Activated naive CD4-positive, alpha-beta T cell (primary cell): Measurements from ENCODE around the gene ARHGEF26.

Source experiments
- DNase-seq, 4 experiments: peaks; one replicate each; lab custom pipeline; 2025; lab: John Stamatoyannopoulos, UW

The ARHGEF26 gene

DNA sequence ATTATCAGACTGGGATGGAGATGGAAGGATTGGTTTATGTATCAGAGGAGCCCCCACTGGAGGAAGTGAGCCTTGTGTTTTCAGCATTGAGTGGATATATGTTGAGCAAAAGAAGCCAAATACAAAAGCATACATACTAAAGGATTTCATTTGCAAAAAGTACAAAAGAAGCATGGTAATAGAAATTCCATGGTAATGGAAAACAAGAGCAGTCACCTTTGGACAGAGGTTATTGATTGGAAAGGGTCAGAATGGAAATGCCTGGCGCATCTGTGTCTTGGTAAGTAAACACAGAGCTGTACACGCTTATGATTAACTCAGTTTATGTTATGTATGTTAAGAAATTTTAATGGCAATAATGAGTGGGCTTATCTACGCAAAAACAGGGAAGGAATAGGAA, 130.4 kb downstream of the ARHGEF26 start:
- no peak for DNase-seq

GRCh38 chr3:154252759-154253638, 131.8 kb downstream of the ARHGEF26 start:
- peak in 3 of 4 experiments; percentile 18 to 51 (median 27) for DNase-seq

DNA sequence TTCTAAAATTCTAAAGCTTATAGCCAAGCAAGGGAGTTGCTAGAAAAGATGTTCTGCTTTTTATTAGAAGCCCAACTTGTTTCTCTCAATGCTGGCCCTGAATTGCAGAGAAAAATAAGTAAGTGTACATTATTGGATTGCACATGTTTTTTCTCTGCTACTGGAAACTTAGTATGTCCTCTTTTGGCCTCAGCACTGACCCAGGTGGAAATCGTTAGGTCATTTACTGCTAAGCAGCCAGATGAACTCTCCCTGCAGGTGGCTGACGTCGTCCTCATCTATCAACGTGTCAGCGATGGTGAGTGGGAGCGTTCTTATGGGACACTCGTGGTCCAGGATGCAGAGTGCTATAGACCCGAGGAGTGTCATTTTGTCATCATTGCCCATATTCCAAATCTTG, 133.3 kb downstream of the ARHGEF26 start:
- no peak for DNase-seq

DNA sequence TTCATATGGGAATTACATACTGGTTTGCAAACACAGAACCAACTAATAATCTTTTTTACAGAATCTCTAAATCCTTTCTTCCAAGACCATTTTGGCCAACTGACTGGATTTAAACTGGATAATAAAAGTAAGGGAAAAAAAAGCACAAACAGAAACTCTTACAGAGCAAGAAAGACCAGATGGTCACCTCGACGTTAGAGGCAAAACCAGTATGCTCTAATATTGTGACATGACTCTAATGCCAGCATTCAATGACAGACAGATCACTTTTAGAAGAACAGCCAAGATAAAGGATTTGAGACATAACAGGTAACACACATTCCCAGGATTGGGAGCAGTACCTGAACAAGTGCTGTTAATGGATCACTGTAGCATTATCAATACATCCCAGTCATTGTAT, 152.2 kb downstream of the ARHGEF26 start:
- no peak for DNase-seq

GRCh38 chr3:154274348-154274747, 153.2 kb downstream of the ARHGEF26 start:
- no peak for DNase-seq

- DNase-seq: no peak
Measured at GRCh38 chr3:154275292-154275691, 154.1 kb downstream of the ARHGEF26 start.

GRCh38 chr3:154275965-154276364, 154.8 kb downstream of the ARHGEF26 start:
- no peak for DNase-seq

DNA sequence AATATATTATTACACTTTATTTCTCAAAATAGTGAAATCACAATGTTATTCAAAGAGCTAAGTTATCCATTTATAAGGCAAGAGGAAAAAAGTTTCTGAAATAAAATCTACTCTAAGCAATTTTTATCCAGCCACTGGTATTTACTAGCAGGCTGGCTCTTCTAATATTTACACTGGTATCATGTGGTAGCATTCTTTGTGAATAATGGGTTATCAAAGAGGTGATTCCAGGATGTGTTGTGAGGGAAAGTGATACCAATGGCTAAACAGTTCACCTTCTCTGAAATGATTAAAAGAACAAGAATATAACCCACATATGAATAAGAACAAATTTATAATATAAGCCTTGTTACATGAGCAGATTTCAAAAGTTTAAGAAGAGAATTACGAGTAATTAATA, 159.0 kb downstream of the ARHGEF26 start:
- DNase-seq: no peak

GRCh38 chr3:154285221-154285620, 164.0 kb downstream of the ARHGEF26 start:
- DNase-seq: no peak

- DNase-seq: no peak
Measured at GRCh38 chr3:154290187-154290586, 169.0 kb downstream of the ARHGEF26 start.

DNA sequence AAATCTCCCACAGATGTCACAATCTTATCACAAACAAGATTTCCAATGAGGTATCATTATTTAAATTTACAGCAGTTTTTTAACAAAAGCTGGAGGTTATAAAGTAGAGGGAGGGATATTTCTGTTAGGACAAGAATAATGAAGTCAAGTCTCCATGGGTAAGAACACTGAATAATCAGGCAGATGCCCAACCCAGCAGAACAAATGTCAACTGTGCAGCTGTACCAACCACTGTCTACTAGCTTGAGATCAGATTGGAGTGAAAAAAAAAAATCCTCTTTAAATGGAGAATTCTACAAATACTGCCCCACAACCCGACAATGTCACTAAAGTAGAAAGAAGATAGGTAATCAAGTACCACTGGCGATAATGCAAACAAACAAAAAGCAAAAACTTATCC, 172.8 kb downstream of the ARHGEF26 start:
- DNase-seq: no peak

DNA sequence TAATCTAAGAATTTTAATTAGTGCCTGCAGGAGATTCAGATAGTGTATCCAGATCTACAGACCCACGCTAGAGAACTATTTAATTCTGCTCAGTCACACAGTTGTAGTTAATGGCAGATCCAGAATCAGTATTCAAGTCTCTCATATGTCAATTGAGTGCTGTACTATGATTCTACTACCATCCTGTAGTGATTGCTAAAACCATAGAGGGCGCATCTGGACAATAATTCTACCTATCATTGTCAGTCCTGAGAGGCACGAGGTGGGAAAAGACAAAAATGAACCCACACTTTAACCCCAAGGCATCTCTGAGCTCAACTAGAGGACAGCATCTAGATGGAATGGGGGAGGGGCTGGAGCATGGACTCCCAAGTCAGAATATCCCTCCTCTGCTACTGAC, 180.4 kb downstream of the ARHGEF26 start:
- DNase-seq: no peak

GRCh38 chr3:154304116-154304786, 183.1 kb downstream of the ARHGEF26 start:
- DNase-seq: no peak

DNA sequence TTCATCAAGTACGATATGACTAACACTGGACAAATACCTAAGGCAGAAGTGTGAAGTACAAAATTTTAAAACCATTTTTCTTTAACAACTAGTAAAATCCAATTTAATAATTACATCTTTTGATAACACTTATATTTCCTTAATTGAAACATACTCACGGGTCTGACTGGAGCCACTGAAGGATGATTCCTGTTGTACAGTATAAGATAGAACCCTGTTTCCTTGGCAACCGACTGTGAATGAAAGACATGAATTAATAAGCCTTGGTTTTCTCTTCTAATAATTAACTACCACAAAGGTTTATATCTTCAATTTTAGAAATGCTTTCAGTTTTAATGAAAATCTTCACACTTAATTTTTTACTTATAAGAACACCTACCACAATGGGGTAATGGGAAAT, 183.7 kb downstream of the ARHGEF26 start:
- no peak for DNase-seq

DNA sequence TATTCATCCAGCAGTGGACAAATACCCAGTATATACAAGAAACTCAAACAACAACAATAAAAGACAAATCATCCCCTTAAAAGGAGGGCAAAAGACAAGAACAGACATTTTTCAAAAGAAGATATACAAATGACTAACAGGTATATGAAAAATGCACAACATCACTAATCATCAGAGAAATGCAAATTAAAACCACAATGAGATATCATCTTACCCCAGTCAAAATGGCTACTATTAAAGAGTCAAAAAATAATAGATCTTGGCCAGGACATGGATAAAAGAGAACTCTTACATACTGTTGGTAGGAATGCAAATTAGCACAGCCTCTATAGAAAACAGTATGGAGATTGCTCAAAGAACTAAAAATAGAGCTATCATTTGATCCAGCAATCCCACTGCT, 186.2 kb downstream of the ARHGEF26 start:
- no peak for DNase-seq
